SK-N-SH treated with all-trans-retinoic acid at 6 μM for 48 hours (cell line): ENCODE measurements around the gene KCNA5.

Experiments
- ATAC-seq: fragments of 200-7000 bp; cut with Tn5 transposase; 3 replicates; pipeline ENCODE4 v1.9.1; 2020; ENCODE audit warnings: mild to moderate bottlenecking, moderate library complexity
- ARNTL ChIP-seq: fragments of 450-650 bp; formaldehyde crosslinking; IDR thresholded peaks from 2 replicates; pipeline ENCODE4 v1.5.0; 2020; ENCODE audit warnings: low read depth, mild to moderate bottlenecking, moderate library complexity, borderline replicate concordance
- BACH2 ChIP-seq: fragments of 250-450 bp; sonication (Bioruptor Pico); IDR thresholded peaks from 2 replicates; pipeline ENCODE4 v1.9.0; 2021; ENCODE audit warnings: mild to moderate bottlenecking, borderline replicate concordance
- CSDC2 ChIP-seq: fragments of 250-450 bp; sonication (Bioruptor Pico); IDR thresholded peaks from 2 replicates; pipeline ENCODE4 v1.5.0; 2020; ENCODE audit warnings: mild to moderate bottlenecking, moderate library complexity
- CSRNP3 ChIP-seq: fragments of 250-450 bp; sonication (Bioruptor Pico); IDR thresholded peaks from 2 replicates; pipeline ENCODE4 v1.5.1; 2021; ENCODE audit warnings: mild to moderate bottlenecking, moderate library complexity
- ESRRG ChIP-seq: fragments of 250-450 bp; sonication (Bioruptor Pico); IDR thresholded peaks from 2 replicates; pipeline ENCODE4 v1.6.1; 2021; ENCODE audit warnings: mild to moderate bottlenecking
- GLIS3 ChIP-seq: fragments of 250-450 bp; sonication (Bioruptor Pico); IDR thresholded peaks from 2 replicates; pipeline ENCODE4 v1.5.0; 2020; ENCODE audit warnings: mild to moderate bottlenecking, moderate library complexity
- ISL1 ChIP-seq: fragments of 250-450 bp; sonication (Bioruptor Pico); IDR thresholded peaks from 2 replicates; pipeline ENCODE4 v2.1.2; 2022; ENCODE audit warnings: mild to moderate bottlenecking, moderate library complexity
- OSR1 ChIP-seq: fragments of 250-450 bp; sonication (Bioruptor Pico); IDR thresholded peaks from 2 replicates; pipeline ENCODE4 v1.8.0; 2022; ENCODE audit warnings: moderate library complexity, mild to moderate bottlenecking, inconsistent platforms
- PATZ1 ChIP-seq: fragments of 250-450 bp; sonication (Bioruptor Pico); IDR thresholded peaks from 2 replicates; pipeline ENCODE4 v1.8.0; 2020; ENCODE audit warnings: mild to moderate bottlenecking, moderate library complexity, borderline replicate concordance
- PPARA ChIP-seq: fragments of 250-450 bp; sonication (Bioruptor Pico); IDR thresholded peaks from 2 replicates; pipeline ENCODE4 v1.5.0; 2020; ENCODE audit warnings: mild to moderate bottlenecking, borderline replicate concordance
- TCF4 ChIP-seq: fragments of 250-450 bp; sonication (Bioruptor Pico); IDR thresholded peaks from 2 replicates; pipeline ENCODE4 v1.8.0; 2021; ENCODE audit warnings: mild to moderate bottlenecking, moderate library complexity, borderline replicate concordance
- TOX ChIP-seq: fragments of 250-450 bp; sonication (Bioruptor Pico); IDR thresholded peaks from 2 replicates; pipeline ENCODE4 v1.8.0; 2021; ENCODE audit warnings: mild to moderate bottlenecking, moderate library complexity, borderline replicate concordance
- TSHZ2 ChIP-seq: fragments of 250-450 bp; sonication (Bioruptor Pico); IDR thresholded peaks from 2 replicates; pipeline ENCODE4 v1.5.0; 2020; ENCODE audit warnings: mild to moderate bottlenecking, moderate library complexity
- ZC3H10 ChIP-seq: fragments of 250-450 bp; sonication (Bioruptor Pico); IDR thresholded peaks from 2 replicates; pipeline ENCODE4 v1.5.1; 2021; ENCODE audit warnings: mild to moderate bottlenecking, moderate library complexity
- ZFP3 ChIP-seq: fragments of 250-450 bp; sonication (Bioruptor Pico); IDR thresholded peaks from 2 replicates; pipeline ENCODE4 v1.5.0; 2020; ENCODE audit warnings: mild to moderate bottlenecking, moderate library complexity
- ZFP30 ChIP-seq: fragments of 450-650 bp; formaldehyde crosslinking; IDR thresholded peaks from 2 replicates; pipeline ENCODE4 v1.5.0; 2022; ENCODE audit warnings: mild to moderate bottlenecking, moderate library complexity
- ZNF565 ChIP-seq: fragments of 450-650 bp; formaldehyde crosslinking; conservative IDR thresholded peaks from 2 replicates; pipeline ENCODE4 v1.5.0; 2020; ENCODE audit warnings: low read depth, mild to moderate bottlenecking, moderate library complexity
- ZNF70 ChIP-seq: fragments of 450-650 bp; formaldehyde crosslinking; IDR thresholded peaks from 2 replicates; pipeline ENCODE4 v1.5.0; 2020; ENCODE audit warnings: mild to moderate bottlenecking, moderate library complexity

The KCNA5 gene

GRCh38 chr12:5037795-5038357 is 5.8 kb upstream of the KCNA5 start:
- no peak for TF ChIP-seq ZNF70 (CRISPR knock-in tag)
- TF ChIP-seq CSRNP3 = no peak
- no peak for TF ChIP-seq OSR1 (CRISPR knock-in tag)
- no peak for TF ChIP-seq ZFP30 (CRISPR knock-in tag)
- TF ChIP-seq ZFP3 = no peak
- no peak for TF ChIP-seq TCF4
- no peak for TF ChIP-seq TOX (CRISPR knock-in tag)
- no peak for TF ChIP-seq ESRRG (CRISPR knock-in tag)
- TF ChIP-seq GLIS3 (CRISPR knock-in tag) = no peak
- TF ChIP-seq PPARA (CRISPR knock-in tag) = no peak
- TF ChIP-seq ZNF565 (CRISPR knock-in tag) = no peak
- no peak for TF ChIP-seq PATZ1 (CRISPR knock-in tag)
- no peak for TF ChIP-seq ARNTL (CRISPR knock-in tag)
- no peak for ATAC-seq

GRCh38 chr12:5038781-5039311 is 4.8 kb upstream of the KCNA5 start:
- no peak for TF ChIP-seq ZC3H10 (CRISPR knock-in tag)
- TF ChIP-seq, all 23 proteins: peak for 0
- ATAC-seq = no peak

GRCh38 chr12:5039815-5040214 is 3.9 kb upstream of the KCNA5 start:
- ATAC-seq = no peak
- TF ChIP-seq CSDC2 (CRISPR knock-in tag) = no peak
- TF ChIP-seq PPARA (CRISPR knock-in tag) = no peak
- TF ChIP-seq ARNTL (CRISPR knock-in tag) = no peak
- TF ChIP-seq ISL1 = no peak
- TF ChIP-seq ESRRG (CRISPR knock-in tag) = no peak
- TF ChIP-seq OSR1 (CRISPR knock-in tag) = no peak
- no peak for TF ChIP-seq ZC3H10 (CRISPR knock-in tag)
- TF ChIP-seq CSRNP3 = no peak
- TF ChIP-seq BACH2 (CRISPR knock-in tag) = no peak
- TF ChIP-seq GLIS3 (CRISPR knock-in tag) = no peak

- no peak for ATAC-seq
- TF ChIP-seq TSHZ2 (no peak), TOX (CRISPR knock-in tag) (no peak)
Measured at GRCh38 chr12:5040368-5040767, 3.3 kb upstream of the KCNA5 start.
